ENCODE data around the gene OMP.

Gene OMP

GRCh38 chr11:77102246-77103210 is at the start of gene OMP:
Gene OMP, plus strand, starts transcription at chr11:77102840. Its CDS starts 0 bp downstream, at chr11:77102840.
- in situ Hi-C loops (cut with HindIII; ENCODE audit: low sequenced_read_pairs) = no loop called here
- TF ChIP-seq, protein P1, sequence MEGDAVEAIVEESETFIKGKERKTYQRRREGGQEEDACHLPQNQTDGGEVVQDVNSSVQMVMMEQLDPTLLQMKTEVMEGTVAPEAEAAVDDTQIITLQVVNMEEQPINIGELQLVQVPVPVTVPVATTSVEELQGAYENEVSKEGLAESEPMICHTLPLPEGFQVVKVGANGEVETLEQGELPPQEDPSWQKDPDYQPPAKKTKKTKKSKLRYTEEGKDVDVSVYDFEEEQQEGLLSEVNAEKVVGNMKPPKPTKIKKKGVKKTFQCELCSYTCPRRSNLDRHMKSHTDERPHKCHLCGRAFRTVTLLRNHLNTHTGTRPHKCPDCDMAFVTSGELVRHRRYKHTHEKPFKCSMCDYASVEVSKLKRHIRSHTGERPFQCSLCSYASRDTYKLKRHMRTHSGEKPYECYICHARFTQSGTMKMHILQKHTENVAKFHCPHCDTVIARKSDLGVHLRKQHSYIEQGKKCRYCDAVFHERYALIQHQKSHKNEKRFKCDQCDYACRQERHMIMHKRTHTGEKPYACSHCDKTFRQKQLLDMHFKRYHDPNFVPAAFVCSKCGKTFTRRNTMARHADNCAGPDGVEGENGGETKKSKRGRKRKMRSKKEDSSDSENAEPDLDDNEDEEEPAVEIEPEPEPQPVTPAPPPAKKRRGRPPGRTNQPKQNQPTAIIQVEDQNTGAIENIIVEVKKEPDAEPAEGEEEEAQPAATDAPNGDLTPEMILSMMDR (IDR thresholded peaks at IDR 0.05; ENCODE audit: low read depth, low read length) = no peak
- no peak within 1 kb of the TSS for H3K4me3 ChIP-seq (ENCODE audit: low read depth, low read length)
- DNase-seq (ENCODE audit: low read depth, low spot score) = no peak

GRCh38 chr11:77053217-77054015 is 49.2 kb upstream of the OMP start:
- in situ Hi-C loops (cut with HindIII; ENCODE audit: low sequenced_read_pairs) = no loop called here
- DNase-seq (ENCODE audit: low read depth, low spot score) = no peak
- no peak overlapping the region for H3K4me3 ChIP-seq (ENCODE audit: low read depth, low read length)
- TF ChIP-seq, protein P1 (IDR thresholded peaks at IDR 0.05; ENCODE audit: low read depth, low read length) = no peak

- no peak overlapping the region for H3K4me3 ChIP-seq (ENCODE audit: low read depth, low read length)
- in situ Hi-C loops (cut with HindIII; ENCODE audit: low sequenced_read_pairs) = no loop called here
- TF ChIP-seq, protein P1 (IDR thresholded peaks at IDR 0.05; ENCODE audit: low read depth, low read length) = no peak
These were observed 48.6 kb upstream of the OMP start for GRCh38 chr11:77054084-77054483.

DNA sequence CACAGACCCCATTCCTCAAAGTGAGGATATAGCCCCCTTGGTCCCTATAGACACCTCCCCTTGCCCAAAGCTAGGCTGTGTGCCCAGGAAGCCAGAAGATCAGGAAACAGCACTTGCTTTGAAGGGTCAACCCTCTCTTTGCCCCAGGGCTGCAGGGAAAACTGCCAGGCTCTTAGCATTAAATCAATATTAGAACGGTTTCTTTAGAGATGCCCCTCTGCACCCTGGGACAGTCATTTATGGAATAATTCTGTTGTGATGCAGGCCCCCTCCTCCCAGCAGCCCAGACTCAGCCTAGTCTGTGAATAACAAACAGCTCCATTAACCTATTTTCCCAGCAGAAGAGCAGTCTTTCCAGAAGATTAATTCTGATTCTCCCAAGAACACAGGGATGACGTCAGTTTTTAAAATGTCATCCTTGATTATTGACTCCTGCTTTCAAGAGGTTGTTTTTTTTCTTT is 47.5 kb upstream of the OMP start:
- in situ Hi-C loops (cut with HindIII; ENCODE audit: low sequenced_read_pairs) = no loop called here
- DNase-seq (ENCODE audit: low read depth, low spot score) = no peak
- TF ChIP-seq, protein P1 (IDR thresholded peaks at IDR 0.05; ENCODE audit: low read depth, low read length) = no peak
- H3K4me3 ChIP-seq (ENCODE audit: low read depth, low read length) = no peak overlapping the region

More at GRCh38 chr11:77054084-77054483, 48.6 kb upstream of the OMP start:
- no peak for DNase-seq (ENCODE audit: low read depth, low spot score)

DNA sequence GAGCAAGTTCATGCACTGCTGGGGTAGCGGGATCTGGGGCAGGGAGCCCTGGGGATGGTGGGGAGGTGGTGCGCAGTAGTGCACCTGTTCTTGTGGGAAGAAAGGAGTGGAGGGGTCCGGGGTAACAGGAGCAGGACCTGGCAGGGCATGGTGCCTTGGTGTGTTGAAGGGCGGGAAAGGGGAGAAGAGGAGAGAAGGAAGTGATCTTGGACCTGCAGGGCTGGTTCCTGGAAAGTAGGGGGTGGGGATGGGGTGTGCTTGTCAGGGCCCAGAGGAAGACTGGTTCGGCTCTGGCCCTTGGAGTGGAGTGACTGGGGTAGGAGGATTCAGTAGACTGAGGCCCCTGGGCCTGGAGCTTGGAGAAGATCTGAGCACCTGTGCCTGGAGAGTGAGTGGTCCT is 46.7 kb upstream of the OMP start:
- in situ Hi-C loops (cut with HindIII; ENCODE audit: low sequenced_read_pairs) = no loop called here
- TF ChIP-seq, protein P1 (IDR thresholded peaks at IDR 0.05; ENCODE audit: low read depth, low read length) = no peak
- DNase-seq (ENCODE audit: low read depth, low spot score) = no peak
- no peak overlapping the region for H3K4me3 ChIP-seq (ENCODE audit: low read depth, low read length)

DNA sequence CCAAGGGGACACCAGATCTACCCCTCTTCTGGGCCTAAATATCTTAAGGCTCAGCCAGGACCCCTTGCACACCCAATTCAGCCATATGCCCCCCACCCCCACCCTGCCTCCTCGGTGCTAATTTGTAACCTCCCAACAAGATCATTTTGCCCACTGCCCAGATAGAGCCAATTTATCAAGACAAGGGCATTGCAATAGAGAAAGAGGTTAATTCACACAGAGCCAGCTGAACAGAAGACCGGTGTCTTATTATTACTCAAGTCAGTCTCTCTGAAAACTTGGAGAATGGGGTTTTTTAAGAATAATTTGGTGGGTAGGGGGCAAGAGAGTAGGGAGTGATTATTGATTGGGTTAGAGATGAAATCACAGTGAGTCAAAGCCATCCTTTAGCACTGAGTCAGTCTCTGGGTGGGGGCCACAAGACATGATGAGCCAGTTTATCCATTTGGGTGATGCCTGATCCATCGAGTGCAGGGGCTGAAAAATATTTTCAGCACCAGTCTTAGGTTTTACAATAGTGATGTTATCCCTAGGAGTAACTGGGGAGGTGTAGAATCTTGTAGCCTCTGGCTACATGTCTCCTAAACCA is 45.7 kb upstream of the OMP start:
- no peak for DNase-seq (ENCODE audit: low read depth, low spot score)
- in situ Hi-C loops (cut with HindIII; ENCODE audit: low sequenced_read_pairs) = no loop called here
- H3K4me3 ChIP-seq (ENCODE audit: low read depth, low read length) = no peak overlapping the region
- TF ChIP-seq, protein P1 (IDR thresholded peaks at IDR 0.05; ENCODE audit: low read depth, low read length) = no peak
